ENCODE results near the gene AOPEP. TPM values are rescaled to one million over a fixed set of nuclear protein-coding genes. Genes with fewer than 3 reads are reported as not detected.

Gene AOPEP
- total RNA-seq, 4 donors from 2014 or later = 149 to 306 (median 193) TPM

- no peak for DNase-seq (ENCODE audit: low spot score in 2 of 2)
- Histone ChIP-seq H3K4me1 (peaks cover 98% of the 10 kb centered on the region), H3K36me3 (peaks cover 21% of the 10 kb centered on the region), H3K27me3 (no peaks in the 10 kb centered on the region), H3K27ac (peak overlapping the region; percentile 85), H3K4me3 (no peak overlapping the region), H3K9me3 (no peaks in the 10 kb centered on the region)
- 85% methylated on average over 5 of the region's 5 CpGs for WGBS
- no peak for TF ChIP-seq POLR2A (IDR thresholded peaks at IDR 0.05)
- TF ChIP-seq CTCF (IDR thresholded peaks at IDR 0.05) = no peak
- no peak for TF ChIP-seq EP300 (IDR thresholded peaks at IDR 0.05)
- no peak for TF ChIP-seq POLR2AphosphoS5 (IDR thresholded peaks at IDR 0.05)
Measured at GRCh38 chr9:95022657-95023056, 296.2 kb downstream of the AOPEP start.

- 57% methylated on average over 9 of the region's 9 CpGs for WGBS
Measured at GRCh38 chr9:95023217-95024003, 296.9 kb downstream of the AOPEP start.

GRCh38 chr9:95024097-95024671 is 297.7 kb downstream of the AOPEP start:
- no peak for DNase-seq (ENCODE audit: low spot score in 2 of 2)
- Histone ChIP-seq H3K4me3 (no peak overlapping the region), H3K9me3 (no peaks in the 10 kb centered on the region), H3K27ac (peak overlapping the region; percentile 78), H3K27me3 (no peaks in the 10 kb centered on the region), H3K4me1 (peaks cover 98% of the 10 kb centered on the region), H3K36me3 (peaks cover 23% of the 10 kb centered on the region)
- TF ChIP-seq EP300 (IDR thresholded peaks at IDR 0.05) (no peak), CTCF (IDR thresholded peaks at IDR 0.05) (no peak), POLR2AphosphoS5 (IDR thresholded peaks at IDR 0.05) (no peak), POLR2A (IDR thresholded peaks at IDR 0.05) (no peak)
- 50% methylated on average over 12 of the region's 12 CpGs for WGBS

More at GRCh38 chr9:95023217-95024003, 296.9 kb downstream of the AOPEP start:
- TF ChIP-seq POLR2A (IDR thresholded peaks at IDR 0.05) = no peak
- no peak for TF ChIP-seq POLR2AphosphoS5 (IDR thresholded peaks at IDR 0.05)
- TF ChIP-seq EP300 (IDR thresholded peaks at IDR 0.05) = no peak
- TF ChIP-seq CTCF (IDR thresholded peaks at IDR 0.05) = no peak
- no peak for DNase-seq (ENCODE audit: low spot score in 2 of 2)
- peaks cover 21% of the 10 kb centered on the region for H3K36me3 ChIP-seq
- H3K27ac ChIP-seq = peak overlapping the region; percentile 85
- H3K9me3 ChIP-seq = no peaks in the 10 kb centered on the region
- H3K4me1 ChIP-seq = peaks cover 98% of the 10 kb centered on the region
- H3K27me3 ChIP-seq = no peaks in the 10 kb centered on the region
- H3K4me3 ChIP-seq = no peak overlapping the region

GRCh38 chr9:95025213-95026147 is 299.0 kb downstream of the AOPEP start:
- peak overlapping the region; percentile 49 for H3K27ac ChIP-seq
- TF ChIP-seq CTCF (IDR thresholded peaks at IDR 0.05) (peak in 1 of 2 donors; percentile 28), EP300 (IDR thresholded peaks at IDR 0.05) (no peak), POLR2A (IDR thresholded peaks at IDR 0.05) (no peak), POLR2AphosphoS5 (IDR thresholded peaks at IDR 0.05) (peak in 2 of 3 donors; percentile 24 to 64)
- H3K9me3 ChIP-seq = no peaks in the 10 kb centered on the region
- H3K4me1 ChIP-seq = peaks cover 89% of the 10 kb centered on the region
- 31% methylated on average over 13 of the region's 13 CpGs for WGBS
- peaks cover 13% of the 10 kb centered on the region for H3K36me3 ChIP-seq
- no peak overlapping the region for H3K4me3 ChIP-seq
- DNase-seq (ENCODE audit: low spot score in 2 of 2) = no peak
- no peaks in the 10 kb centered on the region for H3K27me3 ChIP-seq

Data from suprapubic skin (tissue), 4 donors.